Fibroblast of villous mesenchyme (primary cell): ENCODE results near the gene LDB2. TPM values are rescaled to one million over a fixed set of nuclear protein-coding genes. Genes with fewer than 3 reads are reported as not detected.

Experiments
- DNase-seq: peaks from one replicate; pipeline ENCODE4 v3.0.0-alpha.2; 2010; ENCODE audit warnings: low read depth
- H3K4me3 ChIP-seq: 2 replicates; pipeline ENCODE4 v1.5.1; 2011; ENCODE audit warnings: low read depth, mild to moderate bottlenecking, low read length
- total RNA-seq: library from RNA; depleted of rRNA; stranded (reverse); fragments of >200 nt; gene quantifications from 2 replicates; pipeline ENCODE4 v1.2.3, GENCODE V29; 2012
- TF ChIP-seq, protein P1 (sequence below): IDR thresholded peaks from 2 replicates; pipeline ENCODE4 v1.5.1; 2012; ENCODE audit warnings: low read depth, mild to moderate bottlenecking, low read length; ENCODE audit not compliant: insufficient read depth

Gene LDB2
- total RNA-seq, 1 donor = 19.9 TPM

DNA sequence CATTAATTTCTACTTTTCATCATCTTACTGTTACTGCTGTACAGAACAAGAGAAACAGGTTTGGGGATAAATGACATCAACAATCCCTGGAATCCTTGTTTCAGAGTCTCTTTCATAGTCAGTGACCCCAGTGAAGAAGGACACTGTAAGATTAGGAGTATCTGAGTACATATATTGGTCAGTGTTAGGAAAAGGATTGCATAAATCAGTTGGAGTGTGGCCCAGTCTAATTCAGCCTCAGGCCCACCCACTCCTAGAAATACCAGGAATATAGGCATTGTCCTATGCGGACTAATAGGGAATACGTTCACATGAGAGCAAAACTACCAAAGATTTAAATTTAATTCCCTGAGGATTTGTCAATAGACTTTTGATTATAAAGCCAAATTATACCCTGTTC is 237.8 kb downstream of the LDB2 start:
- no peak overlapping the region for H3K4me3 ChIP-seq
- TF ChIP-seq, protein P1, sequence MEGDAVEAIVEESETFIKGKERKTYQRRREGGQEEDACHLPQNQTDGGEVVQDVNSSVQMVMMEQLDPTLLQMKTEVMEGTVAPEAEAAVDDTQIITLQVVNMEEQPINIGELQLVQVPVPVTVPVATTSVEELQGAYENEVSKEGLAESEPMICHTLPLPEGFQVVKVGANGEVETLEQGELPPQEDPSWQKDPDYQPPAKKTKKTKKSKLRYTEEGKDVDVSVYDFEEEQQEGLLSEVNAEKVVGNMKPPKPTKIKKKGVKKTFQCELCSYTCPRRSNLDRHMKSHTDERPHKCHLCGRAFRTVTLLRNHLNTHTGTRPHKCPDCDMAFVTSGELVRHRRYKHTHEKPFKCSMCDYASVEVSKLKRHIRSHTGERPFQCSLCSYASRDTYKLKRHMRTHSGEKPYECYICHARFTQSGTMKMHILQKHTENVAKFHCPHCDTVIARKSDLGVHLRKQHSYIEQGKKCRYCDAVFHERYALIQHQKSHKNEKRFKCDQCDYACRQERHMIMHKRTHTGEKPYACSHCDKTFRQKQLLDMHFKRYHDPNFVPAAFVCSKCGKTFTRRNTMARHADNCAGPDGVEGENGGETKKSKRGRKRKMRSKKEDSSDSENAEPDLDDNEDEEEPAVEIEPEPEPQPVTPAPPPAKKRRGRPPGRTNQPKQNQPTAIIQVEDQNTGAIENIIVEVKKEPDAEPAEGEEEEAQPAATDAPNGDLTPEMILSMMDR = no peak
- DNase-seq = no peak

DNA sequence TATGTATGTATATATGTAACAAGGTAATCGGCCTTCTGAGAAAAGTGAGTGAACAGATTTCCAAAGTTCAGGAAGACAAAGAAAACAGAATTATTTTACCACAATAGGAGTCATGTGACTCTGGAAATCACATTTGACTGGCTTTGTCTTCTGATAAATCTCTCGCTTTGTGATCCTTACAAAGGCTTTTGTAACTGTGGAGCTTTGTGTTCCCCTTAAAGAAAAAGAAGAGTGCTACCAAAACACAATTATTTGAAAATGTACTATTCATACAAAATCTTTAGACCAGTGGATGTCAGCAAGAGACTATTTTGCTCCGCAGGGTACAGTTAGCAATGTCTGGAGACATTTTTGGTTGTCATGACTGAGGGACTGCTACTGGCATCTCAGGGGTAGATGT is 238.8 kb downstream of the LDB2 start:
- no peak for DNase-seq
- TF ChIP-seq, protein P1 = no peak
- H3K4me3 ChIP-seq = no peak overlapping the region

DNA sequence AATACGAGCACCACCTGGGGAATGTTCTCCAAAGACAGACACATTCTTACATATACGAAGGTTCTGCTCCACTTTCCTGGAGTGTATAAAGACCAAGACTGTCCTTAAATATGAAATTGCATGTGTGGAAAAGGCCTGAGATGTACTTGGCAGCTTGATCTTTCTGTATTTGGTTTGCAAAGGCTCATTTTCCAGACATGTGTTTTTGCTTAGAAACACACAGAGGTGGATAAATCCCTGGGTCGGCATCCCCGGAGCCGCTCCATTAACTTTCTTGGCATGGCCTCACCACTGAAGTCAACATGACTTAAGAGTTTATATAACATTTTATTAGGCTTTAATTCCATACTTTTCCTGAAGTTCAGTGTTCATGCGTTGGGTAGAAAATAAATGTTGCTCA is 239.4 kb downstream of the LDB2 start:
- peak; percentile 12 for DNase-seq
- no peak overlapping the region for H3K4me3 ChIP-seq
- TF ChIP-seq, protein P1 = no peak

DNA sequence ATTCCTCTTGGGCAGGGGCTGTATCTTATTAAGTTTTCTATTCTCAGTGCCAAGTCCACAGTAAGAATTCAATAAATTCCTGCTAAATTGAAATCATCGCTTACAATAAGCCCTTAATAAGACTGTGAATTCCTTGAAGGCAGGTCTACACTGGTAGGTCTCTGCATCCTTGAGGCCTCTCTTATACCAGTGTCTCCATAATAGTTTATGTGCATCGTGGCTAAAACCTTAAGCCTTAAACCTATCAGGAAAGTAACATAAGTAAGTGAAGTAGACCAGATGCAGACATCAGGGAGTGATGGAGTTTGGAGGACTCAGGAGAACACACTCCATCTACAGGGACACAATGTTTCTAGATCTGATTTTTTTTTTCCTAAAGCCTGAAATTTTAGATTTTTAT is 240.3 kb downstream of the LDB2 start:
- TF ChIP-seq, protein P1 = no peak
- H3K4me3 ChIP-seq = no peak overlapping the region
- DNase-seq = no peak

DNA sequence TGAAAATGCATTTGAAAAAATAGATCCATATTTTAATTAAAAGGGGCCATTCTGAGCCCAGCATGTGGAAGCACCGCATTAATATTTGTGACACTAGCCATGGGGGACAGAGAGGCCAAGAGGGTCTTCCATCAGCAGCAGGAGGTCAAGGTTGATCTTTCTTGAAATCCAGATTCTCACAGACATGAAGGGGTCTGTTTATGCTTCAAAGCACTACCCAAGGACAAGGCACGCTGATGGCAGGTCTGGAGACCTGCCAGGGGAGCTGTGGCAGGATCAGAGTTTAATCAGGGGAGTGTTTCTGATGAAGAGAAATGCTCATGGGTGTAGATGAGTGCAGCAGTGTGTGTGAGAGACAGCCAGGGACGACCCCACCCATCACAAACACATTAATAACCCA is 243.3 kb downstream of the LDB2 start:
- H3K4me3 ChIP-seq = no peak overlapping the region
- TF ChIP-seq, protein P1 = no peak
- DNase-seq = no peak

DNA sequence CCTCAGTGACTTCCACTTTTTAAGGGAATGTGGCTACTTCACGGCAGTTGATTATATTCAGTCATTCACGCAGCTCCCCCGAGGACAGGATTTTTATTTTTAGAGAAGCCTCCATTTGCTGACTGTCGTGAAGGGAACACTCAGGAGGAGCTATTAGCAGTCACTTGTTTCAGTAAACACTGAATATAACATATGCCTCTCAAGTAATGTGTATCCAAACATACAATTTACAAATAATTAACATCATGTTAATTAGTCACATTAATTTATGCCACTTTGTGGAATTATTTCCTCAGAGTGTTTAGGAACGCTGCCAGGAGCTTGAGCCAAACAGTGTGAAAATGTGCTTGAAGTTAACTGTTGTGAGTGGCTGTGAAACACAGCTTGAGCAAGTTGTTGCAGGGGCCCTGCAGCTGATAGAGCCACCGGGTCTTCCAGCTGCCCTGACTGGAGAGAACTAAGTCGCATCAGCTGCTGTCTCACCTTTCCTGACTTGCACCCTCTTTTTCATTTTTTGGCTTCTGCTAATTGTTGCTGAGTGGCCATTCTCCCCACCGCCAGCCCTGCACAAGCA is 245.6 kb downstream of the LDB2 start:
- no peak for DNase-seq
- TF ChIP-seq, protein P1 = no peak
- H3K4me3 ChIP-seq = no peak overlapping the region

DNA sequence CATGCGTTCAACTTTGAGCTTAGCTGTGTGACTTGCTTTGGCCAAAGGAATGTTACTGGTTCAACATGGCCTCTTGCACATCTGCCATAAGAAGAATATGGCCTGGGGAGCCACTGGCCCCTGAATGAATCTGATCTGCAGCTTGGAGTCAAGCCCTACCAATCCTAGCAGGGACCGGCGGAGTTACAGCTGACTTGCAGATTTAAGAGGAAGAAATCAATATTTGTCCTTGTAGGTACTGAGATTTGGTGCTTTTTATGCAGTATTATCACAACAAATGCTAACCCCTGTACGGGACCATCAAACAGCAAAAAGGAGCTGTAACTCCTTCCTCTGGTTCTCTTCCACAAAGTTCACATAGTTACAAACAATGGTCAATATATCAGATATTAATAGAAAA is 252.0 kb downstream of the LDB2 start:
- TF ChIP-seq, protein P1 = no peak
- DNase-seq = no peak
- no peak overlapping the region for H3K4me3 ChIP-seq
